HFF-Myc (cell line): ENCODE results near the gene EEF2.

ENCODE experiments used
- DNase-seq: peaks from one replicate; pipeline ENCODE4 v3.0.0-alpha.2; 2011; ENCODE audit warnings: low read depth; ENCODE audit errors: extremely low read depth
- H3K4me3 ChIP-seq: replicated peaks from 2 replicates; pipeline ENCODE4 v1.5.1; 2011; ENCODE audit warnings: low read depth, mild to moderate bottlenecking, control low read depth, low read length
- TF ChIP-seq, protein P1 (sequence below): IDR thresholded peaks from 2 replicates; pipeline ENCODE4 v1.5.1; 2012; ENCODE audit warnings: mild to moderate bottlenecking, low read depth, low read length, control low read depth; ENCODE audit errors: missing control alignments

Gene EEF2

DNA sequence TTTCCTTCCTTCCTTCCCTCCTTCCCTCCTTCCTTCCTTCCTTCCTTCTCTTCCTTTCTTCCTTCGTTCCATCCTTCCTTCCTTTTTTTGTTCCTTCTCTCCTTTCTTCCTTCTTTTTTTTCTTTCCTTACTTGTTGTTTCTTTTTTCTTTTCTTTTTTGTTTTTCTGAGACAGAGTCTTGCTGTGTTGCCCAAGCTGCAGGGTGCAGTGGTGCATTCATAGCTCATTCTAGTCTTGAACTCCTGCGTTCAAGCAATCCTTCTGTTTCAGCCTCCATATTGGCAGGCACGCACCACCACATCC is 5.5 kb upstream of the EEF2 start:
- DNase-seq = no peak
- no peak overlapping the region for H3K4me3 ChIP-seq
- TF ChIP-seq, protein P1, sequence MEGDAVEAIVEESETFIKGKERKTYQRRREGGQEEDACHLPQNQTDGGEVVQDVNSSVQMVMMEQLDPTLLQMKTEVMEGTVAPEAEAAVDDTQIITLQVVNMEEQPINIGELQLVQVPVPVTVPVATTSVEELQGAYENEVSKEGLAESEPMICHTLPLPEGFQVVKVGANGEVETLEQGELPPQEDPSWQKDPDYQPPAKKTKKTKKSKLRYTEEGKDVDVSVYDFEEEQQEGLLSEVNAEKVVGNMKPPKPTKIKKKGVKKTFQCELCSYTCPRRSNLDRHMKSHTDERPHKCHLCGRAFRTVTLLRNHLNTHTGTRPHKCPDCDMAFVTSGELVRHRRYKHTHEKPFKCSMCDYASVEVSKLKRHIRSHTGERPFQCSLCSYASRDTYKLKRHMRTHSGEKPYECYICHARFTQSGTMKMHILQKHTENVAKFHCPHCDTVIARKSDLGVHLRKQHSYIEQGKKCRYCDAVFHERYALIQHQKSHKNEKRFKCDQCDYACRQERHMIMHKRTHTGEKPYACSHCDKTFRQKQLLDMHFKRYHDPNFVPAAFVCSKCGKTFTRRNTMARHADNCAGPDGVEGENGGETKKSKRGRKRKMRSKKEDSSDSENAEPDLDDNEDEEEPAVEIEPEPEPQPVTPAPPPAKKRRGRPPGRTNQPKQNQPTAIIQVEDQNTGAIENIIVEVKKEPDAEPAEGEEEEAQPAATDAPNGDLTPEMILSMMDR = no peak

DNA sequence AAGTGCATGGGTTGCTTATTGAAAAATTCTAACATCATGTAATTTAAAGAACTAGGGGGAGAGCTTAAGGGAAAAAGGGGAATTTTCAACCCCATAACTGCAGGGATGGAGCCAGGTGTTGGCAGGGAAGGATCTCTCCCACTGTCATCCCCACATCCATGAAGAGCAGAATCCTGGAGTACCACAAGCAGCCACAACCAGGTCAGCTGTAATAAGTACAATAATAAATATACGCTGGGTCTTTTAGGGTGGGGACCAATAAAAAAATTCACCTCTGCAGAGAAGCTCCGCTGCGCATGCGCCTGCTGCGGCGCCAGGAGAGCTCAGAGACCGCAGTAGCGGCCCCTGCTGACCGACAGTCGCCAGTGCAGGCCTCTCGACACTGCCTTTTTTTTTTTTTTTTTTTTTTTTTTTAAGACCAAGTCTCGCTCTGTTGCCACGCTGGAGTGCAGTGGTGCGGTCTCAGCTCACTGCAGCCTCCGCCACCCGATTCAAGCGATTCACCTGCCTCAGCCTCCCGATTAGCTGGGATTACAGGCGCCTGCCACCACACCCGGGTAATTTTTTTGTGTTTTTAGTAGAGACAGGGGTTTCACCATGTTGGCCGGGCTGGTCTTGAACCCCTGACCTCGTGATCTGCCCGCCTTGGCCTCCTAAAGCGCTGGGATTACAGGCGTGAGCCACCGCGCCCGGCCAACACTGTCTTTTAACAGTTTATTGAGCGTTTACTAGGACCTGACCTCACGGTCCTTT is 2.5 kb upstream of the EEF2 start:
- peak; percentile 48 for DNase-seq
- TF ChIP-seq, protein P1 = peak; percentile 88
- H3K4me3 ChIP-seq = peak overlapping the region; percentile 24

DNA sequence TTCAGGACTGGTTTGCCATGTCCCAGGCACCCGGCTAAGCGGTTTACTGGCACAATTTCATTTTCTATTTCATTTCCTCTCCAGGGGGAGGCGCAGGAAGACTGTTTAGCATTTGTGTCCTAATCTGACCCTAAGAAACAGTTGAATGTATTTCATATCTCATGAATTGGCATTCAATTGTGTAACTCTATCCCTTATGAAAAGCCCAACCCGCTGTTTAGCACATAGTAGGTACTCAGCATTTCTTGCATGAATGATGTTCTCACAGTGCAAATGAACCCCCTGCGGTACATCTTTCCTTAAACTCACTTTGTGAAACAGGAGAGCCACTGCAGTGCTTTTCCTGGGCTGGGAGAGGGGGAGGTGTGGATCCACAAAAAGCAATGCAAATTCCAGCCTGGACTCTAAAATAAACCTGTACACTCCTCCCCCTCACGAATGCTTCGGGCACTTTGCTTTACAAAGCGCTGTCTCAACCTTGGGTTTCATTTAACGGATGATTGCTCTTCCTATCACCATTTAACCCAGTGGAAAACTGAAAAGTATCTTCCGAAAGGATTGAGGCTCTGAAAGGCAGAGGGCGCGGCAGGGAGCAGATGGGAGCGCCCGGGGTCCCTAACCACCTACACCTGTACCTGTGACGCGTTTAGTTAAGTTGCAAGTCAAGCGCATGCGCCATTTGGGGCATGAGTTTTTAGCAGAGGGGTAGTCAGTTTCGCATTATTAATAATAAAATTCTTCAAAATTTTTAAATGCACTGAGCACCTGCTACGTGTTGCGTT is 1.2 kb upstream of the EEF2 start:
- TF ChIP-seq, protein P1 = peak; percentile 49
- peak overlapping the region; percentile 100 for H3K4me3 ChIP-seq
- DNase-seq = peak; percentile 53

DNA sequence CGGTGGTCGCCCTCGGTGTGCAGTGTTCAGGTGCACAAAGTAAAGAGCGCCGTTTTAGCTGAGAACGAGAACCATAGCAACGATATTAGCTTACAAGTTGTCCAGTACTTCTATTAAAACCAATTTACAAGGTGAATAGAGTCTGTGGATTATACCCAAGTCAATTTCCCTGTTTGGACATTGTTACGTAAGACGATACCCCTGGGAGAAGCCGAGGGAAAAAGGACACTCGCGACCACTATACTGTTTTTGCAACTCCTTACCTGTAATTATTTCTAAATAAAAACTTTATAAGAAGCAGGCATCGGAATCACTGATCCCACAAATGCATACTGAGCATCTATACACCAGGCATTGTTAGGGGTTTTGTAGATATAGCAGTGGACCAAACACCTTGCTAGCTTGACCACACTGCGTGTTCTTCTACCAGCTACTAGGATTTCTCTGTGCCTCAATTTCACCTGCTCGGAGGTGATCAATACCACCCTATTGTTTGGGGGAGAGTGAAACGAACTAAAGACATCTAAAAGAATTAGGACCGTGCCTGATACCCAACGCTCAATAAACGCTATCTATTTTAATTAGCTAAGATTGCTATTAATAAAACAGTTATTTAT is 488 bp upstream of the EEF2 start:
- H3K4me3 ChIP-seq = peak overlapping the region; percentile 100
- DNase-seq = no peak
- TF ChIP-seq, protein P1 = no peak

DNA sequence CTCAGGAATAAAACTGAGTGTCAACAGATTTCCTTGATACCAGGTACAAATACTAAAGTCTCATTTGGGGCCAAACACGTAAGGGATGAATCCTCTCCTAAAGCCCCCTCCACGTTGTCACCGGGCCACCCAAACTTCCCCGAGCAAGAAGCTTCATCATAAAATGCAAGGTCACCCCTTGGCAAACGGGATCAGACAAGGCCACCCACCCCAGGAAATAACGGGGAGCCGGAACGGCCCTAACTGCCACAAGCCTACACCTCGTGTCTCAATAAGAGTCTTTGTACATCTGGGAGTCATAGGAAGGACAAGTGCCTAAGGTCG is 717 bp downstream of the EEF2 start:
- H3K4me3 ChIP-seq = peak overlapping the region; percentile 100
- no peak for DNase-seq
- TF ChIP-seq, protein P1 = no peak

DNA sequence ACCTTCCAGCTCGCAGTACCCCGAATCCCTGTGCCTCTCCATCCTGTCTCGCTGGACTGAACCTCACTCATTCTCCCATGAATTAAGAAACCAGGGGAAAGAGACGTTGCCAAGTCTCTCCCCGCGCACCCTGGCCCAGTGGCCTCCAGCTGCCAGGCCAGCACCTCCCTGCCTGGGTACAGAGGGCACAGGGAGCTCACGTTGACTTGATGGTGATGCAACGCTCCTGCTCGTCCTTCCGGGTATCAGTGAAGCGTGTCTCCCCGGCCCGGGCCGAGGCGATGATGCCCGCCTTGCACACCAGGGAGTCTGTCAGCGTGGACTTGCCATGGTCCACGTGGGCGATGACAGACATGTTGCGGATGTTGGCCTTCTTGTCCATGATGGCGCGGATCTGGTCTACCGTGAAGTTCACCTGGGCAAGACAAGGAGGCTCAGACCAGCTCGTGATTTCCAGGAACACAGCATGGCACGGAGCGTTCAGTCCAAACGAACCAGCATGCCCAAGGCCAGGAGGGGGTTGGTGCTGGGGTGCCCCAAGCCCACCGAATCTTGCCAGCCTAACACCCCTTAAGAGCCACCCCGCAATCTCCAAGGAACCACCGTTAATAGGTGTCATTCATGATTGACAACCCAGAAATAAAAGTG is 1.2 kb downstream of the EEF2 start:
- H3K4me3 ChIP-seq = peak overlapping the region; percentile 100
- no peak for DNase-seq
- TF ChIP-seq, protein P1 = no peak
